Breast epithelium (tissue), 4 donors: Measurements from ENCODE around the gene ASAP2. TPM values are rescaled to one million over a fixed set of nuclear protein-coding genes. Genes with fewer than 3 reads are reported as not detected.

Experiments used
- DNase-seq, 2 donors: peaks; one replicate each; pipeline ENCODE4 v3.0.0-alpha.2; 2019; ENCODE audit warnings: low spot score in 2 of 2
- H3K27ac ChIP-seq, 2 donors: fragments of 200-600 bp; sonication (generic) in 1 of 2; one replicate each; pipeline ENCODE4 v1.5.1; 2016 to 2019; ENCODE audit warnings: mild to moderate bottlenecking in 1 of 2
- H3K27me3 ChIP-seq, 2 donors: fragments of 200-600 bp; sonication (generic) in 1 of 2; one replicate each; pipeline versions ENCODE4 v1.5.1 to v1.6.0; 2017 to 2019; ENCODE audit warnings: control low read depth in 1 of 2, mild to moderate bottlenecking in 1 of 2
- H3K36me3 ChIP-seq: fragments of 200-600 bp; one replicate; pipeline ENCODE4 v1.5.1; 2019
- H3K4me1 ChIP-seq, 2 donors: fragments of 200-600 bp; sonication (generic); one replicate each; pipeline ENCODE4 v1.5.1; 2016 to 2019; ENCODE audit warnings: control low read depth in 1 of 2
- H3K4me3 ChIP-seq, 3 donors: fragments of 200-600 bp; sonication (generic); 1 replicate in 2 of 3; 2 replicates in 1 of 3; pipeline ENCODE4 v1.5.1; 2016 to 2019; ENCODE audit warnings: mild to moderate bottlenecking in 3 of 3, moderate library complexity in 2 of 3
- H3K9me3 ChIP-seq, 2 donors: fragments of 200-600 bp; sonication (generic) in 1 of 2; one replicate each; pipeline ENCODE4 v1.5.1; 2016 to 2019; ENCODE audit warnings: control low read depth in 1 of 2
- CTCF ChIP-seq, 3 donors: fragments of 450-650 bp; IDR thresholded peaks; one replicate each; pipeline ENCODE4 v1.5.1; 2016 to 2017; ENCODE audit warnings: antibody characterized with exemption in 3 of 3, mild to moderate bottlenecking in 3 of 3, moderate library complexity in 3 of 3
- POLR2A ChIP-seq: fragments of 450-650 bp; IDR thresholded peaks from one replicate; pipeline ENCODE4 v1.6.1; 2016; ENCODE audit warnings: antibody characterized with exemption, mild to moderate bottlenecking, moderate library complexity
- POLR2AphosphoS5 ChIP-seq, 3 donors: sonication (generic); formaldehyde crosslinking; IDR thresholded peaks; one replicate each; pipeline ENCODE4 v1.6.1; 2017; ENCODE audit warnings: antibody characterized with exemption in 3 of 3
- intact Hi-C: fragments of 100-400 bp; cut with DNase I; formaldehyde crosslinking; loops from one replicate; pipeline ENCODE4 v1.15.1; 2023; ENCODE audit warnings: low total_unique reads
- total RNA-seq, 3 donors: library from RNA; depleted of rRNA; stranded (reverse); fragments of >200 nt; gene quantifications; one replicate each; pipeline ENCODE4 v1.1.0, GENCODE V29; 2016

ASAP2 gene
- total RNA-seq, 3 donors from 2014 or later, result 14.5 to 24.2 (median 21.0) TPM

GRCh38 chr2:9231291-9232165 lies 24.9 kb downstream of the ASAP2 start:
- Histone ChIP-seq H3K4me1 (peaks cover 5 to 13% of the 10 kb centered on the region in 2 donors), H3K27ac (peak overlapping the region in 1 of 2 donors; percentile 45), H3K9me3 (no peaks in the 10 kb centered on the region)

GRCh38 chr2:9232166-9232479 lies 25.5 kb downstream of the ASAP2 start:
- DNase-seq, result no peak
- H3K4me1 ChIP-seq, result peaks cover 5 to 13% of the 10 kb centered on the region in 2 donors
- intact Hi-C loops, result no loop called here

More at GRCh38 chr2:9231291-9232165, 24.9 kb downstream of the ASAP2 start:
- no peaks in the 10 kb centered on the region for H3K27me3 ChIP-seq
- TF ChIP-seq POLR2AphosphoS5 (IDR thresholded peaks at IDR 0.05), result no peak
- no peak for TF ChIP-seq CTCF (IDR thresholded peaks at IDR 0.05)
- TF ChIP-seq POLR2A, result no peak
- no peak overlapping the region for H3K4me3 ChIP-seq
- no peaks in the 10 kb centered on the region for H3K36me3 ChIP-seq
- DNase-seq, result no peak
- intact Hi-C loops, result no loop called here

GRCh38 chr2:9232886-9233285 lies 26.3 kb downstream of the ASAP2 start:
- intact Hi-C loops, result no loop called here
- DNase-seq, result no peak
- Histone ChIP-seq H3K27me3 (no peaks in the 10 kb centered on the region), H3K36me3 (no peaks in the 10 kb centered on the region), H3K4me3 (no peak overlapping the region), H3K27ac (no peak overlapping the region), H3K9me3 (no peaks in the 10 kb centered on the region), H3K4me1 (peaks cover 5 to 13% of the 10 kb centered on the region in 2 donors)
- TF ChIP-seq CTCF (IDR thresholded peaks at IDR 0.05), result no peak
- no peak for TF ChIP-seq POLR2A
- TF ChIP-seq POLR2AphosphoS5 (IDR thresholded peaks at IDR 0.05), result no peak

More at GRCh38 chr2:9232166-9232479, 25.5 kb downstream of the ASAP2 start:
- Histone ChIP-seq H3K9me3 (no peaks in the 10 kb centered on the region), H3K4me3 (no peak overlapping the region), H3K27me3 (no peaks in the 10 kb centered on the region), H3K36me3 (no peaks in the 10 kb centered on the region), H3K27ac (peak overlapping the region in 1 of 2 donors; percentile 45)
- TF ChIP-seq POLR2A, result no peak
- TF ChIP-seq POLR2AphosphoS5 (IDR thresholded peaks at IDR 0.05), result no peak
- no peak for TF ChIP-seq CTCF (IDR thresholded peaks at IDR 0.05)

- Histone ChIP-seq H3K27me3 (no peaks in the 10 kb centered on the region), H3K27ac (peak overlapping the region; percentile 50 to 85), H3K9me3 (no peaks in the 10 kb centered on the region), H3K4me1 (peaks cover 5 to 13% of the 10 kb centered on the region in 2 donors), H3K4me3 (no peak overlapping the region), H3K36me3 (no peaks in the 10 kb centered on the region)
- TF ChIP-seq POLR2A, result no peak
- TF ChIP-seq POLR2AphosphoS5 (IDR thresholded peaks at IDR 0.05), result no peak
- no peak for TF ChIP-seq CTCF (IDR thresholded peaks at IDR 0.05)
- intact Hi-C loops, result no loop called here
- no peak for DNase-seq
These were observed 28.1 kb downstream of the ASAP2 start for GRCh38 chr2:9234680-9235146.
